SKM-1 treated with dmso at 0.1 percent for 144 hours (cell line): Measurements from ENCODE around the gene SLC39A7.

Source experiments
- DNase-seq: peaks from one replicate; lab custom pipeline; 2025; ENCODE audit not compliant: unreplicated experiment; lab: John Stamatoyannopoulos, UW

SLC39A7 gene

DNA sequence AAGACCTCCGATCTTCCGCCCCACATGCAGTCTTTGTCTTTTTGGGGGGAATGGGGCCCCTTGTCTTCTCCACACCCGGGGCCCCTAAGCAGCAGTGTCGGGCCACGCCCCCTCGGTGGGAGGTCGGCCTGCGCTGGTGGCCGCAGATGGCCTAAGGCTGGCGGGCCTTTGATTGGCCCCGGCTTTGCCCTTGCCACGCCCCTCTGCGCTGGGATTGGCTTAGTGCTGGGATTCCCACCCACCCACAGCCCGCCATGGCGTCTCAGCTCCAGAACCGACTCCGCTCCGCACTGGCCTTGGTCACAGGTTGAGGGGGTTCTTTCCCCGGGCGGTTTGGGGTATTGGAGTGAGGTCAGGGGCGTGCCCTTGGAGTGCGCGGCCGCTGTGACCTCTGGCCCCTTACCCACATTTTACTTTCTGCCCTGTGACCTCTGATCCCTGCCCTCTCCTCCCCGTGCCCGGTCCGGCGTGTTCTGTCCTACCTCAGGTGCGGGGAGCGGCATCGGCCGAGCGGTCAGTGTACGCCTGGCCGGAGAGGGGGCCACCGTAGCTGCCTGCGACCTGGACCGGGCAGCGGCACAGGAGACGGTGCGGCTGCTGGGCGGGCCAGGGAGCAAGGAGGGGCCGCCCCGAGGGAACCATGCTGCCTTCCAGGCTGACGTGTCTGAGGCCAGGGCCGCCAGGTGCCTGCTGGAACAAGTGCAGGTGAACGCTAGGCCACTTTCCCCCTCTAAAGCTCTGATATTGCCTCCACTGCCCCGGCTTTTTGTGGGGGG, 3.9 kb downstream of the SLC39A7 start, which contains the start of gene HSD17B8:
Gene HSD17B8 (plus strand): TSS at position 241 of the 776 bp plus-strand sequence. CDS start 14 bp downstream, at position 255.
- DNase-seq: peak; percentile 77

DNA sequence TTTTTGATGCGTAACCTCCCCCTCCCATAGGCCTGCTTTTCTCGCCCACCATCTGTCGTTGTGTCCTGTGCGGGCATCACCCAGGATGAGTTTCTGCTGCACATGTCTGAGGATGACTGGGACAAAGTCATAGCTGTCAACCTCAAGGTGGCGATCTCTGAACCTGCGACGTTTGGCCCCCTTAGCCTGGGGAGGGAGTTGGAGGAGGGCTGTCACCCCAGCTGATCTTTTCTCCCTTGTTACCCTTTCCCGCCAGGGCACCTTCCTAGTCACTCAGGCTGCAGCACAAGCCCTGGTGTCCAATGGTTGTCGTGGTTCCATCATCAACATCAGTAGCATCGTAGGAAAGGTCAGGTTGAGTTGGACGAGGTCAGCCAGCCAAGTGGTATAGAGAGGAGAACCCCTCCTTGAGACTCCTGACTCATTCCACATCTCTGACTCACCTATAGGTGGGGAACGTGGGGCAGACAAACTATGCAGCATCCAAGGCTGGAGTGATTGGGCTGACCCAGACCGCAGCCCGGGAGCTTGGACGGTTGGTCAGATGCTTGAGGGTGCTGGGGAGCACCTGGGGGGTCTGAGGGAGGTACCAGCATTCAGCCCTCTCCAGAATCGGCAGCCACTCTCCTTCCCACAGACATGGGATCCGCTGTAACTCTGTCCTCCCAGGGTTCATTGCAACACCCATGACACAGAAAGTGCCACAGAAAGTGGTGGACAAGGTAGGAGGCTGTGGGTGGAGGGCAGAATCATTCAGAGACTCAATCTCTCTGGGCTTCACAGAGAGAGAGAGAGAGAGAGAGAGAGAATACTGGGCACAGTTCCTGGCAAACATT, 4.7 kb downstream of the SLC39A7 start:
- no peak for DNase-seq

DNA sequence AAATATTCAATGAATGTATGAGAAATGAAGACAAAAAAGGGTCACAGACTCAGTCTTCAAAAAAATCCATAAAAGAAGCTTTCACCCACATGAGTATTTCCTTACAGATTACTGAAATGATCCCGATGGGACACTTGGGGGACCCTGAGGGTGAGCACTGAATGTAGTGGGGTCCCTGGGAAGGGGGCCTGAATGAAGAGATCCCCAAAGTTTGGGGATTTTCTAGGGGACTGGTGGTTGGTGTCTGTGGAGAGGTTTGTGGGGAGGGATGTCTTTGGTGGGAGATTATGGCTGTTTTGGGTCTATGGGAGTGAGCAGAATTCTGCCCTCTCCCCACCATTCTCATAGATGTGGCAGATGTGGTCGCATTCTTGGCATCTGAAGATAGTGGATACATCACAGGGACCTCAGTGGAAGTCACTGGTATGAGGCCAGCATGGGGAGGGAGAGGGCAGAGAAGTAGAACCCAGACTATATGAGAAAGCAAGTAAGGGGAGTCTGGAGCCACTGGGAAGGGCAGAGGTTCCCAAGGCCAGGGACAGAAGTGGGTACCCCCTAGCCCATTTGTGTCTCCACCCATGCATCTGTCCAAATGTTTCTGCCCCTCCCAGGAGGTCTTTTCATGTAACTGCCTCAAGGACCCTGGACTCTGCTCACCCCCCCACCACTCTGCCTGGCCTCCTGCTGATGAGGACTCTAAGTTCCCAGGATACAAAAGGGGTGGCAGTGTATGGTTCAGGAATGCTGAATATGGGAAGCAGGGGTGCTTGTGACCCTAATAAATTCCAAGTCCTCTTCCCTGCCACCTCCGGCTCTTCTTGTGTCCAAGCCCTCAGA, 5.6 kb downstream of the SLC39A7 start:
- DNase-seq: no peak

DNA sequence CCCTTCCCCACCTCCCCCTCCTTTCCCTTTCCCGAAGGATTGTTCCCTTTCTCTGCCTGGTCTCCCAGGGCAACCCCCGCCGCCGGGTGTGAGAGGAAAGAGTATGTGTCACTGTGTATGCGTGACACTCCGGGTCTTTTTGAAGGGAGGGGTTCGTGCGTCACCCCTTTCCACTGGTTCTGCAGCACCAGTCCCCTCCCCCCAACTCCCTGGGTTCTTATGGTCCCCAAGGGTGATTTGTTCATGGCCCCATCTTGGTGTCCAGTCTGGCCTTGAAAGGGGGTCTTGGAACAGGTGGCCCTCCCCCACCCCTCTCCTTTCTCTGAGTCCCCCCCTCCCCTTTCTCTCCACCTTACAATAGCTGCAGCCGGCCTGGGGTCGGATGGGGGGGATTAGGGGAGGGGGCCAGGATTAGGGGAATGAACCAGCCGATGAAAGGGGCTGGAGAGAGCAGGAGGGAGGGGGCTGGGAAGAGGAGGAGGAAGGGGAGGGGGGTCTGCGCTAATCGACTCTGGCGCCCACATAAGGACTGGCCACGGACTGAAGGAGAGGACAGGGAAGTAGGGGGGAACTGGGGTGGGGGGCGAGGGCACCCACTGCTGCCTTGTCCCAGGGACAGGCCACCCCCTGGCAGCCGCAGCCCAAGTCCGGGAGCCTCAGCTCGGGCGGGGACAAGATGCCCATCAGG, 6.3 kb downstream of the SLC39A7 start:
- no peak for DNase-seq

DNA sequence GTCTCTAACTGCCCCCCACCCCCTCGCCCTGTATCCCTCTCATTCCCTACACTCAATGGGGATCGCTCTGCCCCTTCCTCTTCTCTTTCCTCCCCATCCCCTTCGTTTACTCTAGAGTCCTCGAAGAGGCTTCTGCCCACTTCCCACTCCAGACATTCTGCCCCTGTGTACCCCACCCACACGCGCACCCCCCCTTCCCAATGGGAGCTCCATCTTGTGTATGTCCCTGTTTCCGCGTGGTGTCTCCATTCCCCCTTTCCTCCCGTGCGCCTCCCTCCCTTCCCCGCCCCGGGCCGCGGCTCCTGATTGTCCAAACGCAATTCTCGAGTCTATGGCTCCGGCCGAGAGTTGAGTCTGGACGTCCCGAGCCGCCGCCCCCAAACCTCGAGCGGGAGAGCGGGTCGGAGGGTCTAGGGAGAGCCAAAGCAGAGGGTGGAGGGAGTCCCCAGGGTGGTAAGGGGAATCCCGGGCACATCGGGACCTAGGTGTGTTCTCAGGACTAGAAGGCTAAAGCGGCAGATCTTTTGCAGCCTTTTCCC, 7.0 kb downstream of the SLC39A7 start:
- DNase-seq: no peak

DNA sequence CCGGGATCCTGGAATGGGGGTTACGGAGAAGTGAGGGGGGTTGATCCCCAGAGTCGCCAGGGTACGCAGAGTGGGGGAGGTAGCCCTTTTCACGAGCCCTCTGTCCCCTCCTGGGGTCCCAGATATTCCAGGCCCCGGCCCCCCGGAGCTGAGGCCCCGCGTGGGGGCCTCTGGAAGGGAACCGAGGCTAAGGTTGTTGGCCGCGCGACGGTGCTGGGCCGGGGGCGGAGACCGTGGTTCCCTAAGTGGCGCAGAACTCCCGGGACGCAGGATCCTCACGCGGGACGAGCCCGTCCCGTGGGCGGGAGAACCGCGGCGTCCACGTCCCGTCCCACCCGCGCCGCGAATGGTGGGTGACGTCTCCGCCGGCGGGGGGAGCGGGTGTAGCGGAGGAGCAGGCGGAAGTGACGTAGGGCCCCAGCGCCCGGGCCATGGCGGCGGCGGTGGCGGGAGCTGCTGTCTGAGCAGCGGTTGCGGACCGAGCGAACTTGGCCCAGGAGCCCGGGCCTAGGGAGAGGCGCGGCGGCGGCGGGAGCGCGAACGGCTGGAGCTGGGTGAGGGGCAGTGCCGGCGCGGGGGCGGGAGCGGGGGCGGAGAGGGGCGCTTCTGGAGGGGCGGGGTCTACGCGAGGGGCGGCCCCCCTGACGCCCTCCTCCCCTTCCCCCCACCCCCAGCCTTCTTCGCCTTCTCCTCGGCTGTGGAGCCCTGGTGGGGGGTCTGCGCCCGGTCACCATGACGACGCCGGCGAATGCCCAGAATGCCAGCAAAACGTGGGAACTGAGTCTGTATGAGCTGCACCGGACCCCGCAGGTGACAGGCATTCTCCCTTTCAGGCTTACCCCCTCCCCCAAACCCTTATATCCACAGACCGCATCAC, 7.7 kb downstream of the SLC39A7 start, which contains the start of gene RING1:
Gene RING1 (plus strand): TSS at position 410 of the 877 bp plus-strand sequence. CDS start 323 bp downstream, at position 733.
- peak; percentile 53 for DNase-seq

DNA sequence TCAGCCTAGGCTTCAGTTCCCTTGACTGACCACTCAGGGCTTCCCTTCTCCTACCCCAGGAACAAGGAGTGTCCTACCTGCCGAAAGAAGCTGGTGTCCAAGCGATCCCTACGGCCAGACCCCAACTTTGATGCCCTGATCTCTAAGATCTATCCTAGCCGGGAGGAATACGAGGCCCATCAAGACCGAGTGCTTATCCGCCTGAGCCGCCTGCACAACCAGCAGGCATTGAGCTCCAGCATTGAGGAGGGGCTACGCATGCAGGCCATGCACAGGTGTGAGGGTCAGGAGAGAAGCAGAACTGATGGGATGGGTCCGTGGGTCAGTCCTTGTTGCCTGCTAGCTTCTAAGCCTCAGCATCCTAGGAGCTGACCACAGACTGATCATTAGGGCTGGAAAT, 9.2 kb downstream of the SLC39A7 start:
- no peak for DNase-seq

DNA sequence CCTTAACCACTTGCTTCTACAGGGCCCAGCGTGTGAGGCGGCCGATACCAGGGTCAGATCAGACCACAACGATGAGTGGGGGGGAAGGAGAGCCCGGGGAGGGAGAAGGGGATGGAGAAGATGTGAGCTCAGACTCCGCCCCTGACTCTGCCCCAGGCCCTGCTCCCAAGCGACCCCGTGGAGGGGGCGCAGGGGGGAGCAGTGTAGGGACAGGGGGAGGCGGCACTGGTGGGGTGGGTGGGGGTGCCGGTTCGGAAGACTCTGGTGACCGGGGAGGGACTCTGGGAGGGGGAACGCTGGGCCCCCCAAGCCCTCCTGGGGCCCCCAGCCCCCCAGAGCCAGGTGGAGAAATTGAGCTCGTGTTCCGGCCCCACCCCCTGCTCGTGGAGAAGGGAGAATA, 10.5 kb downstream of the SLC39A7 start:
- no peak for DNase-seq

DNA sequence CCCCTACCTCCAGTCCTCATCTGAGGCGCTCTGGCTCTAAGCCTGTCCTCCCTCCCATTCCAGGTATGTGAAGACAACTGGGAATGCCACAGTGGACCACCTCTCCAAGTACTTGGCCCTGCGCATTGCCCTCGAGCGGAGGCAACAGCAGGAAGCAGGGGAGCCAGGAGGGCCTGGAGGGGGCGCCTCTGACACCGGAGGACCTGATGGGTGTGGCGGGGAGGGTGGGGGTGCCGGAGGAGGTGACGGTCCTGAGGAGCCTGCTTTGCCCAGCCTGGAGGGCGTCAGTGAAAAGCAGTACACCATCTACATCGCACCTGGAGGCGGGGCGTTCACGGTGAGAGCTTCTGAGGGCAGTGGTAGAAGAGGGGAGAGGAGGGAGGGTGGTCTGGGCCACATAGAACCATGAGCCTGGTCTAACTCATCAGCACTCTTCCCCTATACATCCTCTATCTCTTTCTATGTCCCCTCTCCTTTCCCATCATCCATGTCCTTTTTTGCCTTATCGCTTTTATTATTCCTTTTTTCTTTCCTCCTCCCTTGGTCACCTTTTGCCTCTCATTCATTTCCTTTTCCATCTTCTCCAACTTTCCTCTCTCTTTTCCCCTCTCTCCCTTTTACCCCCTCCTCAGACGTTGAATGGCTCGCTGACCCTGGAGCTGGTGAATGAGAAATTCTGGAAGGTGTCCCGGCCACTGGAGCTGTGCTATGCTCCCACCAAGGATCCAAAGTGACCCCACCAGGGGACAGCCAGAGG, 11.2 kb downstream of the SLC39A7 start:
- no peak for DNase-seq

DNA sequence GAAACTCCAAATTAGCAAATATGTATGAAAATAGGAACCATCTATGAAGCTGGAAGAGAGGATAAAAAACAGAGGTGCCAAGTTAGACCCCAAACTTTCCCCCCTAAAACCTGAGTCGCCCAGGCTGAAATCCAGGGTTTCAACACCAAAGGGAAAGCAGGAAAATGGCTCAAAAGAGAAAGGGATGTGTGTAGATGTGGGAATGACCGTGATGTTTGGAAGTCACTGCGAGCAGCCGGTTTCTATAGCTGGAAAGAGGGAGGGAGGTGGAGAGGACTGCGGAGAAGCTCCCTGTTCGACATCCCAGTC, 12.1 kb downstream of the SLC39A7 start:
- no peak for DNase-seq

DNA sequence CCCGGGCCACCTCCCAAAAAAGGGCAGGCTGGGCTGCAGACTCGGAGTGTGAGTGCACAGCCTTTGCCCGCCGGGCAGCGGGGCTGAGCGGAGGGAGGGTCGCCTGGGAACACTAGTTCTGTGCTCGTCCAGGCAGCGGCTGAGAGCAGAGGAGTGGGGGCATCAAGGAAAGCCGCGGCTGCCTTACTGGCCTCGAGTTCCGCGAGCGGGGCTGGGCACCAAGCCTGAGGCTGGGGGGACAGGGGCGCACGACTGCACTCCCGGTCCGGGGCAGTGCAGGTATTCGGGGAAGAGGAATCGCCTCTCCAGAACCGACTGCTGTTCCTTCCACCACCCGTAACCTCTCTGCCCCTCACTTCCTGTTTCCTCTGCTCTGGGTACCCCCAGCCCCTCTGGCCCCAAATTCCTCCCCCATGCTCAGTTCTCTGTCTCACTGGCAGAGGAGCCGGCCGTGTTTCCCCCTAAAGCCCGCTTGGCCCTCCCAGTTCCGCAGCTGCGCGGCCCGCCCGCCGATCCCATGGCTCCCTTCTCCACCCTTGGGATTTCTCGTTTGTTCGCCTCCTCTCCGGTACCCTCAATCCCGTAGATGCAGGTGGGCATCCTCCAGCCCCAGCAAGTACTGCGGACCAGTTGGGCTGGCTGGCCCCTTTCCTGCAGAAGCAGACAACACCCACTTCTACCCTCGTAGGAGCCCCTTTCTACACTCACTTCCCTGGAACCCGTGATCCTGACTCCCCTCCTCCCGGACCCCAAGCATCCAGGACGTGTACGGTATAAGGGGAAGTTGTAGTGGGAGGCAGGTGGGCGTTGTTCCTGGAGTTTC, 12.7 kb downstream of the SLC39A7 start:
- peak; percentile 37 for DNase-seq

DNA sequence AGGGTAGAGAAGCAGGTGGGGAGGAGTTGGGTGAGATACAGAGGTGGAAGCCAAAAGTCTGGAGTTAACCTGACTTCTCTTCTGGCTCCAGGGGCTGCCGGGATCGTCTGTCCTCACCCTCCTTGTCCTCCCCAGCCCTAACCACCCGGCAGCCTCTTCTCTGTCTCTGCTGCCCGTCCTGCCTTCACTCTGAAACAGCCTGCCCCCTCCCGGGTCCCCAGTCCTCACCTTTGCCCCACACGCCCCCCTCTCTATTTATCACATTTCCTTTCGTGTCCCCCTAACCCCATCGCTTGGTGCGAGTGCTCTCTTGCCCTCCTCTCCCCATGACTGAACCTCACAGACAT, 13.3 kb downstream of the SLC39A7 start:
- DNase-seq: no peak

DNA sequence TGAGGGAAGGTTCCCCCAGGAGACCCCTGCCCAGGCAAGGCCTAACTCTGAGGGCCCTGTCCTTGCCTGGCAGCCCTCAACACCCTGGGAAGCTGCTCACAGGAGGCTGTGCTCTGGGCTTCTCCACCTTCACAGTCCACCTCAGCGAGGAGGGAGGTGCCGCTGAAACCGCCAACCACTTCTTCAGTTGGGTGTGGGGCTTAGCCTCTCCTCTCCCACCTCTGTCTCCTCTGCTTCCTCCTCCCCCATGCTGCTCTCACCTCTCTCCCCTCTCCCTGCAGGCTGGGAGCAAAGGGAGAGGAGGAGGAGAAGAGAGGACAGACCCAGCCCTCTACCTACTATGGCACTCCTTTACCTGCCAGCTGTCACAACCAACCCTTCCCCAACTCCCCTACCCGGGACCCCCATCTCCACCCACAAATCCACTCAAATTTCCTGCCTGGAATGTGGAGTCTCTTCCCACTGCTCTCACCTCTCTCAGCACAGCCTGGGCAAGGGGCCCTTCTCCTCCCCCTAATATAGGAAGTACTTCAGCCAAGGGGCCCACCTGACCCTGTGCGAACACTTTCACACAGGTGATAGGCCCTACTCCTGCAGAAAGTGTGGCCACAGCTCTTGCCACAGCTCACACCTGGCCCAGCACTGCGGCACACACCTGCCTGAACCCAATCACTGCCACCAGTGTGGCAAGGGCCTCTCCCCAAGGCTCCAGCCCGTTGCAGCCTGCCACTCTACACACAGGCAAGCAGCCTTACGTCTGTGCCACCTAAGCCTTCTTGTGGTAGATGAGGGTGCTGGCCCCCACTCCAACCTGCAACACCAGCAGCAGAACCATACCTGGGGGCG, 14.8 kb downstream of the SLC39A7 start:
- DNase-seq: no peak

DNA sequence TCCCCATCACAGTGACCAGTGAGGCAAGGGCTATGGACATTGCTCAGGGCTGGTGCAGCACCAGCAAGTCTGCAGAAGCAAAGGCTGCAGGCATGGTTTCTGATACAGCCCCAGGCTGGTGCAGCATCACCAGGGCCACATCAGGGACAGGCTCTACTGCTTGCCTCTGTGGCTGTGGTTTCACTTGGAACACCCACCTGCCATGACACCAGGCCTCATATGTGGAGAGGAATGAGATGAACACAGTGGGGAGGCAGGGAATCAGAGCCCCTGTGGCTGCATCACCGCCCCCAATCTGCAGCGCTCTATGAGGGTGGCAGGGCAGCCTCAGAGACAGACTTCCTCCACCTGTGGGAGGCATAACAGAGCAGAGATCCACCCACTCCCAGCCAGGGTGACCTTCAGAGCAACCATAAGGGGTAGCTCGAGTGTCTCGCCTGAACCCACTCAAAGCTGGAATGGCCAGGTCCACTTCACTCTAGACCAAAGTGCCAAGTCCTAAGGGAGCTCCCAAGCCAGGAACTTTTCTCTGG, 15.5 kb downstream of the SLC39A7 start:
- DNase-seq: no peak

DNA sequence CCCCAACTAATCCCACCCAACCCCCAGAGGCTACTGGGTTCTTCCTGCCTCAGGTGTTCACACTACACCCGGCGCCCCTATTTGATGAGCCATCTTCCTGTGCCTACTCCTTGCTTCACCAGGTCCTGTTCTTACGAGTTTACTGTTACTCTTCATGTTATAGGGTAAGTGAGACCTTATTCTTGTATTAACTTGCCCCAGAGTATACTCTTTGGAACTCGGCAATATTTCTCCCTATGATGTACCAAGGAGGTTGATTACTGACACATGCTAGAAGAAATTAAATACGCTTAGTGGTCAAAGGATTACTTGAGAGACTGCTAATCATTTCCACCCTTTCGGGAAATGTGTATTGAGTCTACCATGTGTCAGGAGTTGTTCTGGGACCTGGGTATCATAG, 16.6 kb downstream of the SLC39A7 start:
- DNase-seq: no peak

DNA sequence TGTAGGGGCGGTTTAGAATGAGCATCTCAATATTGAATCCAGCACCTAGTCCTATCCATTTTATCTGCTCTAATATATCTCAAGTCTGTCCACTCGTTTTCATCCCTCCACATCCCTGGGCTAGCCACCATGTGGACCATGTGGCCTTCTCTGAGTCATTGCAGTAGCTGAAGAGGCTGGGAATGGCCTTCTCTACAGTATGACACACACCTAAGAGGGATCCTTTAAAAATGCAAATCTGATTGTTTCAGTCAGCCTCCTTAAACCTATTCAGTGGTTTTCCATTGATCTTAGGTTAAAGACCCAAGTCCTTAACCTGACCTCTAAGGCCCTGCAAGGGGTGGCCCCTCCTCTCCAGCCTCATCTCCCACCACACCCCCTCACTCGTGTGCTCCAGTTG, 17.0 kb downstream of the SLC39A7 start:
- DNase-seq: no peak
